Fibroblast of mammary gland (primary cell): ENCODE results near the gene ADAMTS18.

ENCODE experiments used
- DNase-seq: peaks from one replicate; pipeline ENCODE4 v3.0.0-alpha.2; 2010; ENCODE audit warnings: low read depth
- H3K4me3 ChIP-seq: 2 replicates; pipeline ENCODE4 v1.5.1; 2011; ENCODE audit warnings: low read depth, mild to moderate bottlenecking, low read length, moderate library complexity; ENCODE audit not compliant: control insufficient read depth
- TF ChIP-seq, protein P1 (sequence below): conservative IDR thresholded peaks from 2 replicates; pipeline ENCODE4 v1.5.1; 2011; ENCODE audit warnings: low read depth, low read length, inconsistent platforms; ENCODE audit not compliant: control insufficient read depth, insufficient read depth

ADAMTS18 gene

DNA sequence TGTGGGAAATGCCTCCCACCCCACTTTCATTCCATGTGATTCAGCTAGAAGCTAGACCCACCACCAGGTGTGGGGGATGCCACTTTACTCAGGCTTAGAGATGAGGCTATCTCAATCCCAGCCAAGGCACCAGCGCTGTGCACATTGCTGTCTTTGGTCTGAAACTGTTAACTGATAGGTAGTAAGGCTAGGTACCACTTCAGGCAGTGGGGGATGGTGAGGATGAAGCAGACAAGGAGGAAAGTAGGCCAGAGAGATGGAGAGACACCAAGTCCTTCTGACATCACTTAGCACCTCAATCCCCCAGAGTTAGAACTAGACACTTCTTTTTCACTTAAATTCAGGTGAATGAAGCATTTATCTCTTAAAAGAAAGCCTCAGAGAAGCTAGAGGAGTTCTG, 35.8 kb downstream of the ADAMTS18 start:
- no peak for DNase-seq
- no peak overlapping the region for H3K4me3 ChIP-seq
- TF ChIP-seq, protein P1, sequence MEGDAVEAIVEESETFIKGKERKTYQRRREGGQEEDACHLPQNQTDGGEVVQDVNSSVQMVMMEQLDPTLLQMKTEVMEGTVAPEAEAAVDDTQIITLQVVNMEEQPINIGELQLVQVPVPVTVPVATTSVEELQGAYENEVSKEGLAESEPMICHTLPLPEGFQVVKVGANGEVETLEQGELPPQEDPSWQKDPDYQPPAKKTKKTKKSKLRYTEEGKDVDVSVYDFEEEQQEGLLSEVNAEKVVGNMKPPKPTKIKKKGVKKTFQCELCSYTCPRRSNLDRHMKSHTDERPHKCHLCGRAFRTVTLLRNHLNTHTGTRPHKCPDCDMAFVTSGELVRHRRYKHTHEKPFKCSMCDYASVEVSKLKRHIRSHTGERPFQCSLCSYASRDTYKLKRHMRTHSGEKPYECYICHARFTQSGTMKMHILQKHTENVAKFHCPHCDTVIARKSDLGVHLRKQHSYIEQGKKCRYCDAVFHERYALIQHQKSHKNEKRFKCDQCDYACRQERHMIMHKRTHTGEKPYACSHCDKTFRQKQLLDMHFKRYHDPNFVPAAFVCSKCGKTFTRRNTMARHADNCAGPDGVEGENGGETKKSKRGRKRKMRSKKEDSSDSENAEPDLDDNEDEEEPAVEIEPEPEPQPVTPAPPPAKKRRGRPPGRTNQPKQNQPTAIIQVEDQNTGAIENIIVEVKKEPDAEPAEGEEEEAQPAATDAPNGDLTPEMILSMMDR: no peak

DNA sequence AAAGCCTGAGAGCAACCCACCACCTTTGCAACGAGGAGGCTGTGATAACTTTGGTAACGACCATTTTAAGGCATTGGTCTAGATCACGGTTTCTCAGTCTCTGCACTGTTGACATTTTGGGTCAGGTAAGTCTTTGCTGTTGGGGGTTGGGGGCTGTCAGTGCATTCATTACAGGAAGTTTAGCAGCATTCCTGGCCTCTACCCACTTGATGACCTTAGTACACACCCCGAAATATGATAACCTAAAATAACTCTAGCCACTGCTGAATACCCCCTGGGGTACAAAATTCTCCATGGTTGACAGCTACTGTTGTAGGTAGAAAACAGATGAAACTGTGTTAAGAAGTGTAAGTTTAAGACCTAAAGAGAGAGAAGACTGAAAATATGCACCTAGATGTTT, 36.3 kb downstream of the ADAMTS18 start:
- H3K4me3 ChIP-seq: no peak overlapping the region
- no peak for DNase-seq
- TF ChIP-seq, protein P1: no peak

DNA sequence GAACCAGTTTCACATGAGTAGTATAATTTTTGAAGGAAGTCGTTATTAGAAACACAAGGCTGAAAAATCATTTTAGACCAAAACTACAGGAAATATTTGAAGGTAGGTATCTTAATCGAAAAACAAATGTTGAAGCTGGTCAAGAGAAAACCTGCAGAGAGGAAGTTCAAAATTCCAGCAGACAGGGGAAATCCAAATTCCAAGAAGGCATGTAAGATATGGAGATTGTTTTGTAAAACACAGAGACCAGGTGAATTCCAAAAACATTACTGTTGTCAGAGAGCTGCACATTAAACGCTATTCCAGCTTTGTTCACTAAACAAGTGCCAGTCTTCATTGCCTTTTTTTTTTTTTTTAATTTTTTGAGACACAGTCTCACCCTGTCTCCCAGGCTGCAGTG, 38.4 kb downstream of the ADAMTS18 start:
- no peak for DNase-seq
- no peak overlapping the region for H3K4me3 ChIP-seq
- TF ChIP-seq, protein P1: no peak

DNA sequence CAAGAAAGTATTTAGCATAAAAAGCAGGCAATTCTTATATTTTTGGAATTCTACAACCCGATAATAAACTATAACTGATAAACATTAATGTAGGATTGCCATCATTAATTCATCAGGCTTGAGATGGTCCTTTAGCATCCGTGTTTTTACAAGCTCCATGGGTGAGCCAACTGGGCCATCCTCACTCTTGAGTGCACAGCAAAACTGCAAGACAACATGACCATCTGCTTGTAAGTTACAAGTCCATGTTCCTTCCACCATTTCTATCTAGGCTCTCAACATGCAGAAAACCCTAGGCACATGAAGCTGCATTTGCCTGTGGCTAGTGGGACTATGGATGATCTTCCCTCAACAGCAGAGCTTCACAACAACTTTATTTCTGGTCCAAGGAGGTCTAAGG, 40.1 kb downstream of the ADAMTS18 start:
- DNase-seq: no peak
- TF ChIP-seq, protein P1: no peak
- no peak overlapping the region for H3K4me3 ChIP-seq

DNA sequence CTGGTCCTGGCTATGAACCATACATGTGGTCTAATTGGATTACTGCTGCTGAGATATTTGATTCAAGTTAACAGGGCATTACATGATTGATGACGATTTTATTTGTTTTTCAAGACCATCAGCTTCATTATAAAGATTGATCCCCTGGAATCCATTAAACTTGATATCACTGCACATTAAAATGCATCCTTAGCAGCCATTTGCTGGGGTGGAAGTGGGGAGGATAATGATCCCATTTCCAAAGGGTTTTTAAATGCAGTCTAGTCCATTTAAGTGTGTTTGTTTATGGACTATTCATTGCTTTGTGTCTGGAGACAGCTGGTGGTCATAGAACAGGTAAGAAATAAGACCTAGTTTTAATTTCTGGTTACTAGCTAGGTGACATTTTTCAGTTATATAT, 40.9 kb downstream of the ADAMTS18 start:
- TF ChIP-seq, protein P1: no peak
- H3K4me3 ChIP-seq: no peak overlapping the region
- DNase-seq: no peak

DNA sequence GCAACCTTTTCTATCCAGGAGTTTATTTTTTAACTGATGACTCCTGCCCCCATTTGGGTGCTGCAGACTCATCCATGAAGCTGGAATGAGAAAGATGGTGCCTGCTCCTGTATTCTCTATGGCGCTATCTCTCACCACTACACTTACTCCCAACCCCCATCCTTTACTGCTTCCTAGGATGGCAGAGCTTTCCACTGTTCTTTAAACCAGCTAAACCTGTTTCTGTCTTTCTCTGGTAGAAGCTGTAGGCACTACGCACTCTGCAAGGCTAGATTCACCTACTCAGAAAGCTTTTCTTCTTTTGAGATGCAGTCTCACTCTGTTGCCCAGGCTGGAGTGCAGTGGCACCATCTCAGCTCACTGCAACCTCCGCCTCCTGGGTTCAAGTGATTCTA, 47.0 kb downstream of the ADAMTS18 start:
- DNase-seq: no peak
- TF ChIP-seq, protein P1: no peak
- no peak overlapping the region for H3K4me3 ChIP-seq
